ENCODE measurements around the gene APOC3. TPM values are rescaled to one million over a fixed set of nuclear protein-coding genes. Genes with fewer than 3 reads are reported as not detected.

The APOC3 gene
- total RNA-seq, 1 donor from 2014 or later = not detected

DNA sequence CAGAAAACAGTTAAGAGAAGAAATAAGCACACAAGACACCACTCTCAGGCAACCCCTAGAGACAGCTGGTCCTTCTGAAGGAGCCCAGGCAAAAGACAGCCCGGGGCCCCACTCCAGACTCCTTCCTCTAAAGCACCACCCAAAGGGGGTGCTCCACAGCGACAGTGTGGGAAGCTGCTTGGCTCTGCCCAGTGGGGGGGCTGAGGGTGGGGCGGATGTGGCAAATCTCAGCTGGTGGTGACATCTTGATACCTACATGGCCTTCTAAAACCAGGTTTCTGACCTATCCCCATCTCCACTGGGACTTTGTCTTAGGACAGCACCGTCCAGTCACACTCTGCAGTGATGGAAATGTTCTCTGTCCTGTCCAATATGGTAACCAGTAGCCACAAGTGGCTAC is 17.9 kb downstream of the APOC3 start:
- H3K9me3 Mint-ChIP-seq (ENCODE audit: unreplicated experiment) = no peaks in the 10 kb centered on the region
- no peak for DNase-seq (ENCODE audit: low spot score)
- peaks cover 21% of the 10 kb centered on the region for H3K36me3 Mint-ChIP-seq (ENCODE audit: low read depth, unreplicated experiment)
- H3K27ac Mint-ChIP-seq (ENCODE audit: unreplicated experiment) = no peak overlapping the region
- H3K4me3 Mint-ChIP-seq (ENCODE audit: unreplicated experiment) = no peak overlapping the region
- peaks cover 6% of the 10 kb centered on the region for H3K4me1 Mint-ChIP-seq (ENCODE audit: unreplicated experiment)
- TF ChIP-seq, protein P1, sequence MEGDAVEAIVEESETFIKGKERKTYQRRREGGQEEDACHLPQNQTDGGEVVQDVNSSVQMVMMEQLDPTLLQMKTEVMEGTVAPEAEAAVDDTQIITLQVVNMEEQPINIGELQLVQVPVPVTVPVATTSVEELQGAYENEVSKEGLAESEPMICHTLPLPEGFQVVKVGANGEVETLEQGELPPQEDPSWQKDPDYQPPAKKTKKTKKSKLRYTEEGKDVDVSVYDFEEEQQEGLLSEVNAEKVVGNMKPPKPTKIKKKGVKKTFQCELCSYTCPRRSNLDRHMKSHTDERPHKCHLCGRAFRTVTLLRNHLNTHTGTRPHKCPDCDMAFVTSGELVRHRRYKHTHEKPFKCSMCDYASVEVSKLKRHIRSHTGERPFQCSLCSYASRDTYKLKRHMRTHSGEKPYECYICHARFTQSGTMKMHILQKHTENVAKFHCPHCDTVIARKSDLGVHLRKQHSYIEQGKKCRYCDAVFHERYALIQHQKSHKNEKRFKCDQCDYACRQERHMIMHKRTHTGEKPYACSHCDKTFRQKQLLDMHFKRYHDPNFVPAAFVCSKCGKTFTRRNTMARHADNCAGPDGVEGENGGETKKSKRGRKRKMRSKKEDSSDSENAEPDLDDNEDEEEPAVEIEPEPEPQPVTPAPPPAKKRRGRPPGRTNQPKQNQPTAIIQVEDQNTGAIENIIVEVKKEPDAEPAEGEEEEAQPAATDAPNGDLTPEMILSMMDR (IDR thresholded peaks at IDR 0.05; ENCODE audit: unreplicated experiment) = no peak
- no peaks in the 10 kb centered on the region for H3K27me3 Mint-ChIP-seq (ENCODE audit: unreplicated experiment)

DNA sequence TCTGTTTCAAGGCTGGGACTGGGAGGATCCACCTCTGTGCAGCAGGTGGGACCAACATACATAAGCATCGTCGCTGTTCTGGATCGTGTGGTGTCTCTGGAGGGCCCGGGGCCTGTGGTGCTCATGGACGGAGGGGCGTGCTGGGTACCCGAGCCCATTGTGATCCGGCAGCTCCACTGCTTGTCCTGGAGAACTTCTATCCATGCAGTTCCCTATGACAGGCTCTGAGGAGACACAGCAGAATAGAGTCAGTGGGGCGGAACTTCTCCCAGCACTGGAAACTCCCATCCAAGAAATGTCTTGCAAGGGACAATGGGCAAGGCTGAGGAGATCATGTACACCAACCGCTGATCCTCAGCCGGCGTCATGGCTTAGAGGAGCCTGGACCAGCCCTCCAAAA is 19.4 kb downstream of the APOC3 start:
- Mint-ChIP-seq H3K27me3 (ENCODE audit: unreplicated experiment) (no peaks in the 10 kb centered on the region), H3K36me3 (ENCODE audit: low read depth, unreplicated experiment) (peaks cover 21% of the 10 kb centered on the region), H3K4me1 (ENCODE audit: unreplicated experiment) (peaks cover 5% of the 10 kb centered on the region), H3K27ac (ENCODE audit: unreplicated experiment) (no peak overlapping the region), H3K9me3 (ENCODE audit: unreplicated experiment) (no peaks in the 10 kb centered on the region), H3K4me3 (ENCODE audit: unreplicated experiment) (no peak overlapping the region)
- DNase-seq (ENCODE audit: low spot score) = no peak
- TF ChIP-seq, protein P1 (IDR thresholded peaks at IDR 0.05; ENCODE audit: unreplicated experiment) = no peak

DNA sequence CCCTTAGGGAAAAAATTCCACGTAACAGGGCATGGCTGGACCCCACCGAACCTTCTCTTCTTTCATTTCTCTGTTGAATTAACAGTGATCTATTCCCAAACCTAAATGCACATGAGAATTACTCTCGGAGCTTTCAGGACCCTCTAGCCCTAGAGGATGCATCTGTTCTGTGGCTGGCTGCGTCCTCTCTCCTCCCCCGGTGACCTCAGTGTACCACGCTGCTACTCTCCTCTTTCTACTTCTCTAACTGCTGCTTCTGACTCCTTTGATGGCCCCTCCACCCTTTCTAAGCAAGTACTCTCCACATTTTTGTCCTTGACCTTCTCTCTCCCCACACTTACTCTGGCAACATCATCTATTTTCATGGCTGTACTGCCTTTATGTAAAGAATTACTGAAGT is 19.8 kb downstream of the APOC3 start:
- Mint-ChIP-seq H3K36me3 (ENCODE audit: low read depth, unreplicated experiment) (peaks cover 21% of the 10 kb centered on the region), H3K27ac (ENCODE audit: unreplicated experiment) (peak overlapping the region; percentile 3)

DNA sequence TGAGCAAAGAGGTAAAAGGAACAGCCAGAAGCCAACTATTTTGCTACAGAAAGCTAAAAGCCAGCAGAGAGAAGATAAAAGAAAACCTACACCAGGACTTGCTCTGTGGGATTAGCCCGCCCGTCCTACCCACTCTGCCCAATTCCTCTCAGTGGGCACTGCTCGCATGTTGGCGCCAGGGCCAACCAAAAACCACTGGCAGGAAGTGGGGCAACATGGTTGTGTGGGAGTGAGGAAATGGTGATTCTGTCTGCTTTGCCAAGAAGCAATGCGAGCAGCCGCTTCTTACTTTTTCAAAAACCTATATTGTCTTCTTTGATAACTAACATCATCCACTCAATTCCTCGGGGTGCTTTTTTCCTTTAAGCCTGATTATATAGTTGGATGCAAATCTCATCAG is 21.9 kb downstream of the APOC3 start:
- H3K27me3 Mint-ChIP-seq (ENCODE audit: unreplicated experiment) = no peaks in the 10 kb centered on the region
- H3K27ac Mint-ChIP-seq (ENCODE audit: unreplicated experiment) = no peak overlapping the region

More for the DNA sequence above, 19.8 kb downstream of the APOC3 start:
- Mint-ChIP-seq H3K4me1 (ENCODE audit: unreplicated experiment) (peaks cover 5% of the 10 kb centered on the region), H3K27me3 (ENCODE audit: unreplicated experiment) (no peaks in the 10 kb centered on the region), H3K4me3 (ENCODE audit: unreplicated experiment) (no peak overlapping the region), H3K9me3 (ENCODE audit: unreplicated experiment) (no peaks in the 10 kb centered on the region)
- no peak for DNase-seq (ENCODE audit: low spot score)
- TF ChIP-seq, protein P1 (IDR thresholded peaks at IDR 0.05; ENCODE audit: unreplicated experiment) = no peak

DNA sequence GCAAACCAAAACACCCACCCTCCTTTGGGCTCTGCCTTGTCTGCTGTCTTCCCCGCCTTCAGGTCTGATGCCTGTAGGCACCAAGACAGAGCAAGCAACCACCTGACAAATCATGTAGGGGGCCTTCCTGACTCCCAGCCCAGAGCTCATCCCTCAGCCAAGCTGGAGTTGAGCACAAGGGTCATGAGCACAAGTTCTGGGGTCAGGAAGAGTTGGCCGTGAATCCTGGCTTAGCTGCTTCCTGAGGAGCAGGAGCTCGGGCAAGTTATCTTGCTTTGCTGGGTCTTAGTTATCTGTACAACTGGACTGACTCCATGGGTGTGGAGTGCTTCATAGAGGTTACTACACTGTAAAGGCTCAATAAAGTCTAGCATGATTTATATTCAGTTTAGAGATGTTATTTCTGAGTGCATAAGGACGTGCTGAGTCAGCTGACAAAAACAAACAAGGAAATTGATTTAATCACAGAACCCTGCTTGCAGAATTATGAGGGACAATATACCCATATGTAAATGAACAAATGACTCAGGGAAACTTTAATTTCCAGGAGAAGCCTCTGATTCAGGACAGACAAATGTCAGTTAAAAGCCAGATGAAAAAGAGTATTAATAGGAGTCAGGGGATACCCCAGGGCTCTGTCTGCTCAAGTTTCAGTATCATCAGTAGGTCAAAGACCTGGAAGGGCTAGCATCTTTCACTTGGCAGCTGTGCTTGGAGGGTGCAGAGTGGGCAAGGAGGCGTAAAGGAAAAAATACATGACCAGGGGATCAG is 22.7 kb downstream of the APOC3 start:
- H3K27ac Mint-ChIP-seq (ENCODE audit: unreplicated experiment) = no peak overlapping the region
- TF ChIP-seq, protein P1 (IDR thresholded peaks at IDR 0.05; ENCODE audit: unreplicated experiment) = no peak

More for the DNA sequence above, 21.9 kb downstream of the APOC3 start:
- Mint-ChIP-seq H3K4me1 (ENCODE audit: unreplicated experiment) (peaks cover 5% of the 10 kb centered on the region), H3K36me3 (ENCODE audit: low read depth, unreplicated experiment) (peaks cover 17% of the 10 kb centered on the region), H3K9me3 (ENCODE audit: unreplicated experiment) (no peaks in the 10 kb centered on the region), H3K4me3 (ENCODE audit: unreplicated experiment) (no peak overlapping the region)
- no peak for DNase-seq (ENCODE audit: low spot score)
- TF ChIP-seq, protein P1 (IDR thresholded peaks at IDR 0.05; ENCODE audit: unreplicated experiment) = no peak

More for the DNA sequence above, 22.7 kb downstream of the APOC3 start:
- H3K36me3 Mint-ChIP-seq (ENCODE audit: low read depth, unreplicated experiment) = peaks cover 11% of the 10 kb centered on the region
- H3K27me3 Mint-ChIP-seq (ENCODE audit: unreplicated experiment) = no peaks in the 10 kb centered on the region
- no peak overlapping the region for H3K4me3 Mint-ChIP-seq (ENCODE audit: unreplicated experiment)
- peaks cover 5% of the 10 kb centered on the region for H3K4me1 Mint-ChIP-seq (ENCODE audit: unreplicated experiment)
- DNase-seq (ENCODE audit: low spot score) = no peak
- no peaks in the 10 kb centered on the region for H3K9me3 Mint-ChIP-seq (ENCODE audit: unreplicated experiment)

Data from endothelial cell (in vitro differentiated cells).